ENCODE results near the gene MICAL2. TPM values are rescaled to one million over a fixed set of nuclear protein-coding genes. Genes with fewer than 3 reads are reported as not detected.

Gene MICAL2
- total and polyA plus RNA-seq, 2 of the 13 experiments (the other 11 are each of a cell fraction or from before 2014, with no cell fraction given), result 0.78 to 1.1 TPM

- TF ChIP-seq ZBTB10 (CRISPR knock-in tag; IDR thresholded peaks at IDR 0.05; ENCODE audit: borderline replicate concordance) (no peak), ZNF207 (IDR thresholded peaks at IDR 0.05; ENCODE audit: borderline replicate concordance) (no peak), ELF4 (CRISPR knock-in tag; IDR thresholded peaks at IDR 0.05; ENCODE audit: borderline replicate concordance) (no peak), BRCA1 (CRISPR knock-in tag; IDR thresholded peaks at IDR 0.05) (no peak), ZFX (CRISPR knock-in tag; IDR thresholded peaks at IDR 0.05; ENCODE audit: low read depth) (peak; percentile 23), ZNF383 (CRISPR knock-in tag; IDR thresholded peaks at IDR 0.05; ENCODE audit: borderline replicate concordance) (no peak), MAF1 (CRISPR knock-in tag; IDR thresholded peaks at IDR 0.05; ENCODE audit: borderline replicate concordance) (no peak), ZFP36L1 (CRISPR knock-in tag; IDR thresholded peaks at IDR 0.05) (no peak; the same call in 1 of the 2 replicates), TRIM24 (CRISPR knock-in tag; IDR thresholded peaks at IDR 0.05) (no peak), ZNF564 (CRISPR knock-in tag; IDR thresholded peaks at IDR 0.05) (no peak), ARID2 (CRISPR knock-in tag; IDR thresholded peaks at IDR 0.05; ENCODE audit: borderline replicate concordance) (no peak), NFE2L2 (IDR thresholded peaks at IDR 0.05; ENCODE audit: low read length) (no peak), ZNF709 (CRISPR knock-in tag; IDR thresholded peaks at IDR 0.05) (no peak), RBAK (CRISPR knock-in tag; IDR thresholded peaks at IDR 0.05) (no peak), HINFP (CRISPR knock-in tag; IDR thresholded peaks at IDR 0.05; ENCODE audit: low read depth) (no peak), ZNF235 (CRISPR knock-in tag; IDR thresholded peaks at IDR 0.05; ENCODE audit: borderline replicate concordance) (no peak)
- TF ChIP-seq, protein P1, sequence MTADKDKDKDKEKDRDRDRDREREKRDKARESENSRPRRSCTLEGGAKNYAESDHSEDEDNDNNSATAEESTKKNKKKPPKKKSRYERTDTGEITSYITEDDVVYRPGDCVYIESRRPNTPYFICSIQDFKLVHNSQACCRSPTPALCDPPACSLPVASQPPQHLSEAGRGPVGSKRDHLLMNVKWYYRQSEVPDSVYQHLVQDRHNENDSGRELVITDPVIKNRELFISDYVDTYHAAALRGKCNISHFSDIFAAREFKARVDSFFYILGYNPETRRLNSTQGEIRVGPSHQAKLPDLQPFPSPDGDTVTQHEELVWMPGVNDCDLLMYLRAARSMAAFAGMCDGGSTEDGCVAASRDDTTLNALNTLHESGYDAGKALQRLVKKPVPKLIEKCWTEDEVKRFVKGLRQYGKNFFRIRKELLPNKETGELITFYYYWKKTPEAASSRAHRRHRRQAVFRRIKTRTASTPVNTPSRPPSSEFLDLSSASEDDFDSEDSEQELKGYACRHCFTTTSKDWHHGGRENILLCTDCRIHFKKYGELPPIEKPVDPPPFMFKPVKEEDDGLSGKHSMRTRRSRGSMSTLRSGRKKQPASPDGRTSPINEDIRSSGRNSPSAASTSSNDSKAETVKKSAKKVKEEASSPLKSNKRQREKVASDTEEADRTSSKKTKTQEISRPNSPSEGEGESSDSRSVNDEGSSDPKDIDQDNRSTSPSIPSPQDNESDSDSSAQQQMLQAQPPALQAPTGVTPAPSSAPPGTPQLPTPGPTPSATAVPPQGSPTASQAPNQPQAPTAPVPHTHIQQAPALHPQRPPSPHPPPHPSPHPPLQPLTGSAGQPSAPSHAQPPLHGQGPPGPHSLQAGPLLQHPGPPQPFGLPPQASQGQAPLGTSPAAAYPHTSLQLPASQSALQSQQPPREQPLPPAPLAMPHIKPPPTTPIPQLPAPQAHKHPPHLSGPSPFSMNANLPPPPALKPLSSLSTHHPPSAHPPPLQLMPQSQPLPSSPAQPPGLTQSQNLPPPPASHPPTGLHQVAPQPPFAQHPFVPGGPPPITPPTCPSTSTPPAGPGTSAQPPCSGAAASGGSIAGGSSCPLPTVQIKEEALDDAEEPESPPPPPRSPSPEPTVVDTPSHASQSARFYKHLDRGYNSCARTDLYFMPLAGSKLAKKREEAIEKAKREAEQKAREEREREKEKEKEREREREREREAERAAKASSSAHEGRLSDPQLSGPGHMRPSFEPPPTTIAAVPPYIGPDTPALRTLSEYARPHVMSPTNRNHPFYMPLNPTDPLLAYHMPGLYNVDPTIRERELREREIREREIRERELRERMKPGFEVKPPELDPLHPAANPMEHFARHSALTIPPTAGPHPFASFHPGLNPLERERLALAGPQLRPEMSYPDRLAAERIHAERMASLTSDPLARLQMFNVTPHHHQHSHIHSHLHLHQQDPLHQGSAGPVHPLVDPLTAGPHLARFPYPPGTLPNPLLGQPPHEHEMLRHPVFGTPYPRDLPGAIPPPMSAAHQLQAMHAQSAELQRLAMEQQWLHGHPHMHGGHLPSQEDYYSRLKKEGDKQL (CRISPR knock-in tag; IDR thresholded peaks at IDR 0.05; ENCODE audit: low read depth), result no peak
- TF ChIP-seq, protein P2, sequence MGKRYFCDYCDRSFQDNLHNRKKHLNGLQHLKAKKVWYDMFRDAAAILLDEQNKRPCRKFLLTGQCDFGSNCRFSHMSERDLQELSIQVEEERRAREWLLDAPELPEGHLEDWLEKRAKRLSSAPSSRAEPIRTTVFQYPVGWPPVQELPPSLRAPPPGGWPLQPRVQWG (CRISPR knock-in tag; IDR thresholded peaks at IDR 0.05; ENCODE audit: borderline replicate concordance, low read depth), result no peak
- TF ChIP-seq, protein P3, sequence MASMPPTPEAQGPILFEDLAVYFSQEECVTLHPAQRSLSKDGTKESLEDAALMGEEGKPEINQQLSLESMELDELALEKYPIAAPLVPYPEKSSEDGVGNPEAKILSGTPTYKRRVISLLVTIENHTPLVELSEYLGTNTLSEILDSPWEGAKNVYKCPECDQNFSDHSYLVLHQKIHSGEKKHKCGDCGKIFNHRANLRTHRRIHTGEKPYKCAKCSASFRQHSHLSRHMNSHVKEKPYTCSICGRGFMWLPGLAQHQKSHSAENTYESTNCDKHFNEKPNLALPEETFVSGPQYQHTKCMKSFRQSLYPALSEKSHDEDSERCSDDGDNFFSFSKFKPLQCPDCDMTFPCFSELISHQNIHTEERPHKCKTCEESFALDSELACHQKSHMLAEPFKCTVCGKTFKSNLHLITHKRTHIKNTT (CRISPR knock-in tag; IDR thresholded peaks at IDR 0.05), result no peak
Measured at GRCh38 chr11:12110201-12110713, at the start of gene MICAL2 (continued).
